ENCODE data around the gene GBP6.
"Not testable (repeated sequence)": the region's sequence is repeated elsewhere in the genome, so short reads cannot be mapped to it uniquely, and the experiment has no call there.

GBP6 gene

GRCh38 chr1:89363638-89364536 is at the start of gene GBP6:
Gene GBP6 (plus strand): TSS chr1:89364059. CDS start chr1:89368552, 4,493 bp downstream.
- no peak for DNase-seq (ENCODE audit: low read depth in 1 of 2, low spot score in 1 of 2)

GRCh38 chr1:89322402-89322801 is 41.5 kb upstream of the GBP6 start:
- no peak for DNase-seq (ENCODE audit: low read depth in 1 of 2, low spot score in 1 of 2)

- no peak for DNase-seq (ENCODE audit: low read depth in 1 of 2, low spot score in 1 of 2)
Measured at GRCh38 chr1:89331890-89332289, 32.0 kb upstream of the GBP6 start.

- no peak for DNase-seq (ENCODE audit: low read depth in 1 of 2, low spot score in 1 of 2)
Measured at GRCh38 chr1:89332461-89332860, 31.4 kb upstream of the GBP6 start.

GRCh38 chr1:89335486-89335885 is 28.4 kb upstream of the GBP6 start:
- DNase-seq (ENCODE audit: low read depth in 1 of 2, low spot score in 1 of 2) = no peak

- no peak for DNase-seq (ENCODE audit: low read depth in 1 of 2, low spot score in 1 of 2)
Measured at GRCh38 chr1:89337903-89338302, 26.0 kb upstream of the GBP6 start.

GRCh38 chr1:89339039-89339438 is 24.8 kb upstream of the GBP6 start:
- DNase-seq (ENCODE audit: low read depth in 1 of 2, low spot score in 1 of 2) = no peak

- DNase-seq (ENCODE audit: low read depth in 1 of 2, low spot score in 1 of 2) = not testable (repeated sequence)
Measured at GRCh38 chr1:89345479-89345878, 18.4 kb upstream of the GBP6 start.

- no peak for DNase-seq (ENCODE audit: low read depth in 1 of 2, low spot score in 1 of 2)
Measured at GRCh38 chr1:89347296-89347695, 16.6 kb upstream of the GBP6 start.

GRCh38 chr1:89350298-89350697 is 13.6 kb upstream of the GBP6 start:
- no peak for DNase-seq (ENCODE audit: low read depth in 1 of 2, low spot score in 1 of 2)

- no peak for DNase-seq (ENCODE audit: low read depth in 1 of 2, low spot score in 1 of 2)
Measured at GRCh38 chr1:89351597-89352311, 12.1 kb upstream of the GBP6 start.

- DNase-seq (ENCODE audit: low read depth in 1 of 2, low spot score in 1 of 2) = no peak
Measured at GRCh38 chr1:89352421-89352820, 11.4 kb upstream of the GBP6 start.

GRCh38 chr1:89354205-89354604 is 9.7 kb upstream of the GBP6 start:
- DNase-seq (ENCODE audit: low read depth in 1 of 2, low spot score in 1 of 2) = no peak

- no peak for DNase-seq (ENCODE audit: low read depth in 1 of 2, low spot score in 1 of 2)
Measured at GRCh38 chr1:89355056-89355455, 8.8 kb upstream of the GBP6 start.

- no peak for DNase-seq (ENCODE audit: low read depth in 1 of 2, low spot score in 1 of 2)
Measured at GRCh38 chr1:89356658-89357400, 7.0 kb upstream of the GBP6 start.

- peak; percentile 62 to 63 for DNase-seq (ENCODE audit: low read depth in 1 of 2, low spot score in 1 of 2)
Measured at GRCh38 chr1:89358287-89358893, 5.5 kb upstream of the GBP6 start.

GRCh38 chr1:89360716-89361115 is 3.1 kb upstream of the GBP6 start:
- DNase-seq (ENCODE audit: low read depth in 1 of 2, low spot score in 1 of 2) = no peak

- DNase-seq (ENCODE audit: low read depth in 1 of 2, low spot score in 1 of 2) = no peak
Measured at GRCh38 chr1:89361681-89362080, 2.2 kb upstream of the GBP6 start.

GRCh38 chr1:89363196-89363595 is 663 bp upstream of the GBP6 start:
- no peak for DNase-seq (ENCODE audit: low read depth in 1 of 2, low spot score in 1 of 2)

- DNase-seq (ENCODE audit: low read depth in 1 of 2, low spot score in 1 of 2) = no peak
Measured at GRCh38 chr1:89364954-89365550, 1.2 kb downstream of the GBP6 start.

- DNase-seq (ENCODE audit: low read depth in 1 of 2, low spot score in 1 of 2) = no peak
Measured at GRCh38 chr1:89367221-89367620, 3.4 kb downstream of the GBP6 start.
